Measurements from ENCODE around the gene ASB16.

DNA sequence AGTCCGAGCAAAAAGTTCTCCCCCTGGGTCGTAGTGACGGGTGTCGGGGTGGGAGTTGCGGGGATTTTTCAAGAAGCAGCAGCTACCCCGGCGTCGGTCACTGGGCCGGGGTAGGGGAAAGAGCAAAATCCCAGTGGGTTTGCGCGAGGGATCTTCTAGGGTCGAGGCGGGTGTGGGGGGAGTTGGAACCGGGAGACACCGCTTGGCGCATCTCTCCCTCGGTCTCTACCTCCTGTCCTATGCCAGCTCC is 51.3 kb downstream of the ASB16 start:
- TF ChIP-seq, protein P1, sequence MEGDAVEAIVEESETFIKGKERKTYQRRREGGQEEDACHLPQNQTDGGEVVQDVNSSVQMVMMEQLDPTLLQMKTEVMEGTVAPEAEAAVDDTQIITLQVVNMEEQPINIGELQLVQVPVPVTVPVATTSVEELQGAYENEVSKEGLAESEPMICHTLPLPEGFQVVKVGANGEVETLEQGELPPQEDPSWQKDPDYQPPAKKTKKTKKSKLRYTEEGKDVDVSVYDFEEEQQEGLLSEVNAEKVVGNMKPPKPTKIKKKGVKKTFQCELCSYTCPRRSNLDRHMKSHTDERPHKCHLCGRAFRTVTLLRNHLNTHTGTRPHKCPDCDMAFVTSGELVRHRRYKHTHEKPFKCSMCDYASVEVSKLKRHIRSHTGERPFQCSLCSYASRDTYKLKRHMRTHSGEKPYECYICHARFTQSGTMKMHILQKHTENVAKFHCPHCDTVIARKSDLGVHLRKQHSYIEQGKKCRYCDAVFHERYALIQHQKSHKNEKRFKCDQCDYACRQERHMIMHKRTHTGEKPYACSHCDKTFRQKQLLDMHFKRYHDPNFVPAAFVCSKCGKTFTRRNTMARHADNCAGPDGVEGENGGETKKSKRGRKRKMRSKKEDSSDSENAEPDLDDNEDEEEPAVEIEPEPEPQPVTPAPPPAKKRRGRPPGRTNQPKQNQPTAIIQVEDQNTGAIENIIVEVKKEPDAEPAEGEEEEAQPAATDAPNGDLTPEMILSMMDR (IDR thresholded peaks at IDR 0.05; ENCODE audit: low read depth, low read length, missing input control): no peak
- no peak for TF ChIP-seq GABPA (IDR thresholded peaks at IDR 0.05 in 1 of 2, conservative IDR thresholded peaks at IDR 0.05 in 1 of 2)
- TF ChIP-seq, protein P2, sequence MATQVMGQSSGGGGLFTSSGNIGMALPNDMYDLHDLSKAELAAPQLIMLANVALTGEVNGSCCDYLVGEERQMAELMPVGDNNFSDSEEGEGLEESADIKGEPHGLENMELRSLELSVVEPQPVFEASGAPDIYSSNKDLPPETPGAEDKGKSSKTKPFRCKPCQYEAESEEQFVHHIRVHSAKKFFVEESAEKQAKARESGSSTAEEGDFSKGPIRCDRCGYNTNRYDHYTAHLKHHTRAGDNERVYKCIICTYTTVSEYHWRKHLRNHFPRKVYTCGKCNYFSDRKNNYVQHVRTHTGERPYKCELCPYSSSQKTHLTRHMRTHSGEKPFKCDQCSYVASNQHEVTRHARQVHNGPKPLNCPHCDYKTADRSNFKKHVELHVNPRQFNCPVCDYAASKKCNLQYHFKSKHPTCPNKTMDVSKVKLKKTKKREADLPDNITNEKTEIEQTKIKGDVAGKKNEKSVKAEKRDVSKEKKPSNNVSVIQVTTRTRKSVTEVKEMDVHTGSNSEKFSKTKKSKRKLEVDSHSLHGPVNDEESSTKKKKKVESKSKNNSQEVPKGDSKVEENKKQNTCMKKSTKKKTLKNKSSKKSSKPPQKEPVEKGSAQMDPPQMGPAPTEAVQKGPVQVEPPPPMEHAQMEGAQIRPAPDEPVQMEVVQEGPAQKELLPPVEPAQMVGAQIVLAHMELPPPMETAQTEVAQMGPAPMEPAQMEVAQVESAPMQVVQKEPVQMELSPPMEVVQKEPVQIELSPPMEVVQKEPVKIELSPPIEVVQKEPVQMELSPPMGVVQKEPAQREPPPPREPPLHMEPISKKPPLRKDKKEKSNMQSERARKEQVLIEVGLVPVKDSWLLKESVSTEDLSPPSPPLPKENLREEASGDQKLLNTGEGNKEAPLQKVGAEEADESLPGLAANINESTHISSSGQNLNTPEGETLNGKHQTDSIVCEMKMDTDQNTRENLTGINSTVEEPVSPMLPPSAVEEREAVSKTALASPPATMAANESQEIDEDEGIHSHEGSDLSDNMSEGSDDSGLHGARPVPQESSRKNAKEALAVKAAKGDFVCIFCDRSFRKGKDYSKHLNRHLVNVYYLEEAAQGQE (IDR thresholded peaks at IDR 0.05): no peak
- TF ChIP-seq EGR1 (IDR thresholded peaks at IDR 0.05; ENCODE audit: low read depth in 2 of 2): no peak
- no peak for TF ChIP-seq YY1 (IDR thresholded peaks at IDR 0.05)
- TF ChIP-seq RXRA (IDR thresholded peaks at IDR 0.05): no peak
- TF ChIP-seq, protein P3, sequence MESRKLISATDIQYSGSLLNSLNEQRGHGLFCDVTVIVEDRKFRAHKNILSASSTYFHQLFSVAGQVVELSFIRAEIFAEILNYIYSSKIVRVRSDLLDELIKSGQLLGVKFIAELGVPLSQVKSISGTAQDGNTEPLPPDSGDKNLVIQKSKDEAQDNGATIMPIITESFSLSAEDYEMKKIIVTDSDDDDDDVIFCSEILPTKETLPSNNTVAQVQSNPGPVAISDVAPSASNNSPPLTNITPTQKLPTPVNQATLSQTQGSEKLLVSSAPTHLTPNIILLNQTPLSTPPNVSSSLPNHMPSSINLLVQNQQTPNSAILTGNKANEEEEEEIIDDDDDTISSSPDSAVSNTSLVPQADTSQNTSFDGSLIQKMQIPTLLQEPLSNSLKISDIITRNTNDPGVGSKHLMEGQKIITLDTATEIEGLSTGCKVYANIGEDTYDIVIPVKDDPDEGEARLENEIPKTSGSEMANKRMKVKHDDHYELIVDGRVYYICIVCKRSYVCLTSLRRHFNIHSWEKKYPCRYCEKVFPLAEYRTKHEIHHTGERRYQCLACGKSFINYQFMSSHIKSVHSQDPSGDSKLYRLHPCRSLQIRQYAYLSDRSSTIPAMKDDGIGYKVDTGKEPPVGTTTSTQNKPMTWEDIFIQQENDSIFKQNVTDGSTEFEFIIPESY (IDR thresholded peaks at IDR 0.05): no peak
- no peak for TF ChIP-seq TAF1 (conservative IDR thresholded peaks at IDR 0.05)
- TF ChIP-seq, protein P4, sequence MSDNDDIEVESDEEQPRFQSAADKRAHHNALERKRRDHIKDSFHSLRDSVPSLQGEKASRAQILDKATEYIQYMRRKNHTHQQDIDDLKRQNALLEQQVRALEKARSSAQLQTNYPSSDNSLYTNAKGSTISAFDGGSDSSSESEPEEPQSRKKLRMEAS (IDR thresholded peaks at IDR 0.05): no peak
- no peak for TF ChIP-seq HNF4G (IDR thresholded peaks at IDR 0.05)

Measured in liver (tissue), 3 donors.